Measurements from ENCODE around the gene ITPKC. TPM values are rescaled to one million over a fixed set of nuclear protein-coding genes. Genes with fewer than 3 reads are reported as not detected.

ITPKC gene
- total and polyA plus RNA-seq, 9 of the 15 experiments (the other 6 are each of a cell fraction or from before 2014, with no cell fraction given): 0.08 to 9.3 (median 5.8) TPM

DNA sequence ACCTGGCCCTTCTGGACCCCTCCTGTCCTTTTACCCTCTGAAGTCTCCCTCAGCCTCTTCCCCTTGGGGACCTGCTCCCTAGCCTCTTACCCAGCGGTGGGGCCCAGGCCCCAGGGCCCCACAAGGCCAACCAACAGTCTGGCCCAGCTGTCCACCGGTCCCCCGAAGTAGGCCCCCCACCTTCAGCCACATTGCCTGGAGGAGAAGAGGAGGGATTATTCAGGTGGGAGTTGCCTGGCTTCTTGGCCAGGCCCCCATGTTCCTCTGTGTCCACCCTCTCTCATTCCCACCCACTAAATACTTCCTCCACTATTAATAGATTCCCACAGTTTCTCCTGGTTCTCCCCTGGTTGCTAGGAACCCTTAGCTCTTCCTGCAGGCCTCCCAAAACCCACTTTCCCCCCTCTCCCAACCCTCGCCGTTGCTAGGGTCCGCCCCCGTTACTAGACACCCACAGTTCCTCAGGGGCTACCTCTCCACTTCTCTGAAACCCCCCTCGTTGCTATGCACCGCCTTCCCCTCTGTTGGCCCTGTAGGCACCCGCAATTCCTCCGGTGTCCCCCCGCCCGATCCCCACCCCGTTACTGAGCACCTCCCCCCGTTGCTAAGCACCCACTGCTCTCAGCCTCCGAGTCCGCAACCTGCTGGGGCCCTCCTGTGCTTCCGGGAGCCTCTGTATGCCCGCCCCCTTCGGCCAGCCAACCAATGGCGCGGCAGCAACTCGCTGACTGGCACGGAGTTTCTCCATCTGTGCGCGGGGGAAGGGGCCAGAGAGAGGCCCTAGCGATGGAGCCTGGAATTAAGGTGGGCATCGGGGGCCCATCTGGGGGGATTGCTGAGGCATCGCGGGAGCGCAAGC, 2.2 kb upstream of the ITPKC start (continued):
- TF ChIP-seq, protein P1, sequence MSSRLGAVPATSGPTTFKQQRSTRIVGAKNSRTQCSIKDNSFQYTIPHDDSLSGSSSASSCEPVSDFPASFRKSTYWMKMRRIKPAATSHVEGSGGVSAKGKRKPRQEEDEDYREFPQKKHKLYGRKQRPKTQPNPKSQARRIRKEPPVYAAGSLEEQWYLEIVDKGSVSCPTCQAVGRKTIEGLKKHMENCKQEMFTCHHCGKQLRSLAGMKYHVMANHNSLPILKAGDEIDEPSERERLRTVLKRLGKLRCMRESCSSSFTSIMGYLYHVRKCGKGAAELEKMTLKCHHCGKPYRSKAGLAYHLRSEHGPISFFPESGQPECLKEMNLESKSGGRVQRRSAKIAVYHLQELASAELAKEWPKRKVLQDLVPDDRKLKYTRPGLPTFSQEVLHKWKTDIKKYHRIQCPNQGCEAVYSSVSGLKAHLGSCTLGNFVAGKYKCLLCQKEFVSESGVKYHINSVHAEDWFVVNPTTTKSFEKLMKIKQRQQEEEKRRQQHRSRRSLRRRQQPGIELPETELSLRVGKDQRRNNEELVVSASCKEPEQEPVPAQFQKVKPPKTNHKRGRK (tag; IDR thresholded peaks at IDR 0.05): no peak
- TF ChIP-seq, protein P2, sequence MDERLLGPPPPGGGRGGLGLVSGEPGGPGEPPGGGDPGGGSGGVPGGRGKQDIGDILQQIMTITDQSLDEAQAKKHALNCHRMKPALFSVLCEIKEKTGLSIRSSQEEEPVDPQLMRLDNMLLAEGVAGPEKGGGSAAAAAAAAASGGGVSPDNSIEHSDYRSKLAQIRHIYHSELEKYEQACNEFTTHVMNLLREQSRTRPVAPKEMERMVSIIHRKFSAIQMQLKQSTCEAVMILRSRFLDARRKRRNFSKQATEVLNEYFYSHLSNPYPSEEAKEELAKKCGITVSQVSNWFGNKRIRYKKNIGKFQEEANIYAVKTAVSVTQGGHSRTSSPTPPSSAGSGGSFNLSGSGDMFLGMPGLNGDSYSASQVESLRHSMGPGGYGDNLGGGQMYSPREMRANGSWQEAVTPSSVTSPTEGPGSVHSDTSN (CRISPR knock-in tag; IDR thresholded peaks at IDR 0.05; ENCODE audit: low read depth): peak; percentile 82
- TF ChIP-seq, protein P2 (tag; conservative IDR thresholded peaks at IDR 0.05; ENCODE audit: low read depth): peak; percentile 97
- TF ChIP-seq CHD1 (IDR thresholded peaks at IDR 0.05; ENCODE audit: low read length): no peak
- TF ChIP-seq MAFK (IDR thresholded peaks at IDR 0.05; ENCODE audit: low read length): no peak
- TF ChIP-seq RBBP5 (IDR thresholded peaks at IDR 0.05; ENCODE audit: borderline replicate concordance, insufficient read depth, low read length, poor library complexity, severe bottlenecking): no peak
- TF ChIP-seq ETV5 (CRISPR knock-in tag; IDR thresholded peaks at IDR 0.05; ENCODE audit: low read depth): no peak
- peak in 1 of 2 experiments; percentile 17; a peak in 1 of 4 replicates for TF ChIP-seq RCOR1 (IDR thresholded peaks at IDR 0.05; ENCODE audit: borderline replicate concordance in 1 of 2, low read depth in 2 of 2, low read length in 2 of 2)
- TF ChIP-seq FOXP1 (CRISPR knock-in tag; IDR thresholded peaks at IDR 0.05): no peak
- peak; percentile 20 for TF ChIP-seq POLR2B (IDR thresholded peaks at IDR 0.05; ENCODE audit: low read depth, partially characterized antibody)
- no peak for TF ChIP-seq ZNF274 (IDR thresholded peaks at IDR 0.05; ENCODE audit: borderline replicate concordance, low read depth, low read length)
- TF ChIP-seq KLF13 (tag; IDR thresholded peaks at IDR 0.05; ENCODE audit: borderline replicate concordance, low read depth): no peak
- no peak for TF ChIP-seq NR2F6 (CRISPR knock-in tag; IDR thresholded peaks at IDR 0.05)
- no peak for TF ChIP-seq ZNF780A (CRISPR knock-in tag; IDR thresholded peaks at IDR 0.05)
- TF ChIP-seq ZNF12 (CRISPR knock-in tag; IDR thresholded peaks at IDR 0.05): no peak
- TF ChIP-seq ZNF449 (CRISPR knock-in tag; IDR thresholded peaks at IDR 0.05): no peak
- no peak for TF ChIP-seq U2AF1 (optimal IDR thresholded peaks at IDR 0.05; ENCODE audit: low read depth, low read length)
- peak in 1 of 2 experiments; percentile 23; a peak in 1 of 4 replicates for TF ChIP-seq SIN3A (IDR thresholded peaks at IDR 0.05; ENCODE audit: borderline replicate concordance in 2 of 2, control insufficient read depth in 1 of 2, low read depth in 2 of 2, low read length in 2 of 2)
- peak; percentile 85 for TF ChIP-seq GABPB1 (CRISPR knock-in tag; IDR thresholded peaks at IDR 0.05)
- no peak for TF ChIP-seq BMI1 (IDR thresholded peaks at IDR 0.05; ENCODE audit: low read length)
- TF ChIP-seq RBM22 (IDR thresholded peaks at IDR 0.05; ENCODE audit: low read depth, low read length, poor library complexity, severe bottlenecking): no peak
- TF ChIP-seq ZNF282 (CRISPR knock-in tag; IDR thresholded peaks at IDR 0.05): no peak
